GM19372 (cell line): ENCODE measurements around the gene TUBGCP5.
"Not testable (repeated sequence)": the region's sequence is repeated elsewhere in the genome, so short reads cannot be mapped to it uniquely, and the experiment has no call there.

Source experiments
- ATAC-seq: cut with Tn5 transposase; IDR thresholded peaks from one replicate; pipeline ENCODE4 v1.9.1; 2021; ENCODE audit warnings: mild to moderate bottlenecking, low read depth, moderate library complexity; ENCODE audit not compliant: unreplicated experiment

Gene TUBGCP5

DNA sequence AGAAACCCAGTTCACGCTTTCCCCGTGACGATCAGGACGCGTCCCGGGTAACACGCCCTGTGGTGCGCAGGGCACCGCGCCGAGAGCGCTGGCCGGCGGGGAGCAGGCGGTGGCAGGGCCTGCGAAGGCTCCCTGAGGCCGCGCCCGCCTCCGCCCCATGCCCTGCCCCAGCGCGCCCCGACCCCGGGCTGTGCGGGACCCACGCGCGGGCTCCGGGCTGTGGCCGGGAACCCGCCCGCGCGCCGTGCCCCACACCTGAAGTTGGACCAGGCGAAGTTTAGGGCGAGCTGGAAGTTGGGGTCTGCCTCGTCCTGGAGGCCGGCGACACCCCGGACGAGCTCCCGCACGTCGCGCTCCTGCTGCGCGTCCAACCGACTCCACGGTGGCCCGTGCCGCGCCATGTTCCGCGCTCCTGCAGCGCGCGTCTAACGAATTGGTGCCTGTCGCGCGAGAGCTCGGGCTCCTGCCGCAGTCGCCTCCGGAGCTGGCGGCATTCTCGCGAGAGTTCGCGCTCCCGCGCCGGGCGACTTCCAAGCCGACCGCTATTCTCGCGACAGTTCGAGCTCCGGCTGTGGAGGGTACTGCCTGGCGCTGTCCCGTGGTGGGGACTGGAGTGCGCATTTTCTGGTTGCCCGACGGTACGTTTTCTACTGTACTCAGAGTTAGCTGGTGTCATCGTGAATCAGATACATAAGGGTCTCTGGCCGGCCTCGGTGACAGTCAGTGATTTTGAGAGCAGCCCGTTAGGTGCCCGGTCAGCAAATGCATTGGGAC lies at the start of gene TUBGCP5:
Gene TUBGCP5 (minus strand): TSS at position 427 of the 774 bp plus-strand sequence. CDS start 26 bp downstream, at position 401.
- peak; percentile 87 for ATAC-seq

DNA sequence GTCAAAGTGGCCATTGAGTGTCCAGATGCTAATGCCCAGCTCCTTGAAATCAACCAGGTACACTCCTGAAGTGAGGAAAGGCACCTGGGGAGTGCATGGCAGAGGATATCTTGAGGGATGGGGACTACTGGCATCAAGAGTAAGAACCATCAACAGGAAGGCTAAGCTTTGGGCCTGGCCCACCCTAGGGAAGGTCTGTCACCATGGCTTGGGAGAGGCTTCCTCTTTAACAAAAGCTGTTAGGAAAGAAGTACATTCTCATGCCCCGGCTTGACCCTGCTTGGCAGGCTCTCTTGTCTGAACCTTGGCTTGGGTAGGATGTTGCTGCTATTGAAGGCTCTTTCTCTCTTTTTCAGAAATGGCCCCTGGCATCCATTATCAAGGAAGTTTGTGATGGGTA lies 43.7 kb upstream of the TUBGCP5 start:
- ATAC-seq, result no peak

DNA sequence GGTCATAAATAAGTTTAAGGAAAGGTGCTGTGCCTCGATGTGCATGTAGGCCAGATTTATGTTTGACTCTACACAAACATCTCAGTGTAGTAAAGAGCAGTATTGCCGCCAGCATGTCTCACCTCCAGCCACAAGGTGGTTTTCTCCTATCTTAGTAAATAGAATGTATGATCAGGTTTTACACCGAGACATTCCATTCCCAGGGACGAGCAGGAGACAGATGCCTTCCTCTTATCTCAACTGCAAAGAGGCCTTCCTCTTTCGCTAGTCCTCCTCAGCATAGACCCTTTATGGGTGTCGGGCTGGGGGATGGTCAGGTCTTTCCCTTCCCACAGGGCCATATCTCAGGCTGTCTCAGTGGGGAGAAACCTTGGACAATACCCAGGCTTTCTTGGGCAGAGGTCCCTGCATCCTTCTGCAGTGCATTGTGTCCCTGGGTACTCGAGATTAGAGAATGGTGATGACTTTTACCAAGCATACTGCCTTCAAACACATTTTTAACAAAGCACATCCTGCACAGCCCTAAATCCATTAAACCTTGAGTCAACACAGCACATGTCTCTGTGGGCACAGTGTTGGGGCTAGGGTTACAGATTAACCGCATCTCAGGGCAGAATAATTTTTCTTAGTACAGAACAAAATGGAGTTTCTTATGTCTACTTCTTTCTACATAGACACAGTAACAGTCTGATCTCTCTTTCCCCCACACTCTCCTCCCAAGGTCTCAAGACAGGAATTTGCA lies 42.8 kb upstream of the TUBGCP5 start:
- ATAC-seq, result not testable (repeated sequence)

- no peak for ATAC-seq
Observed at GRCh38 chr15:23081271-23081670, 41.9 kb upstream of the TUBGCP5 start.

GRCh38 chr15:23079766-23080165 lies 40.4 kb upstream of the TUBGCP5 start:
- no peak for ATAC-seq

GRCh38 chr15:23075927-23076326 lies 36.6 kb upstream of the TUBGCP5 start:
- ATAC-seq, result no peak

GRCh38 chr15:23074684-23075083 lies 35.3 kb upstream of the TUBGCP5 start:
- no peak for ATAC-seq

GRCh38 chr15:23073890-23074646 lies 34.7 kb upstream of the TUBGCP5 start:
- ATAC-seq, result no peak

- no peak for ATAC-seq
Observed at GRCh38 chr15:23072633-23073032, 33.3 kb upstream of the TUBGCP5 start.

DNA sequence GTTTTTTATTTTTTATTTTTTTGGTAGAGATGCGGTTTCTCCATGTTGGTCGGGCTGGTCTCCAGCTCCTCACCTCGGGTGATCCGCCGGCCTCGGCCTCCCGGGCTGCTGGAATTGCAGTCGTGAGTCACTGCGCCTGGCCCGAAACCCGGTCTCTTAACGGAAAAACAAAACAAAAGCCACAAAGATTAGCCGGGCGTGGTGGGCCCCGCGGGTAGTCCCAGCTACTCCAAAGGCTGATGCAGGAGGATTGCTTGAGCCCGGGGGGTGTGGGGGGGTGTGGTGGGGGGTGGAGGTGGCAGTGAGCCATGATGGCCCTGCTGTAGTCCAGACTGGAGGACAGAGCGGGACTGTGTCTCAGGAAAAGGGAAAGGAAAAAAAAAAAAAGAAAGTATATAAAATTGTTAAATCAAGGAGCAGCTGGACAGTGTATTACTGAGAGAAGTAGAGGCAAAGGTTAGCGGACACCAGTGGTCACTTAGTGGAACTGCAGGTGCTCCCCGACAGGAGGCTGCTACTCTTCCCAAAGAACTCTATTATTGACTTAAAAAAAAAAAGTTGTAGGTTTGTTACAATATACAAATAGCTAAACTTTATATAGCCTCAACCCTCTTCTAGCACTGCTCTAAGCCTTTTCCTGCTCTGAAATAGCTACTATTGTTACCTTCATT lies 30.3 kb upstream of the TUBGCP5 start:
- no peak for ATAC-seq

DNA sequence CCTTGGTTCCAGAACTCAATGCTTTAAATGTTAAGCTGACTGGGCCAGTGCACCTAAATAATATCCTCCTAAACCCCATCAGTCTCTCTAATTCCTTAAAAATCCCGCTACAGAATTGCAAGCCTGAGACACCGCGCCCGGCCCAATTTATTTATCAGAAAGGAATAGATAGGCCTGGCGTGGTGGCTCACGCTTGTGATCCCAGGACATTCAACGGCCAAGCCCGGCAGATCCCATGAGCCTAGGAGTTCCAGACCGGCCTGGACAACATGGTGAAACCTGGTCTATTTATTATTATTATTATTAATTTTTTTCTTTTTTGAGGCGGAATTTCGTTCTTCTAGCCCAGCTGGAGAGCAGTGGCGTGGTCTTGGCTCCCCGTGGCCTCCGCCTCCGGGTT lies 28.0 kb upstream of the TUBGCP5 start:
- ATAC-seq, result no peak

DNA sequence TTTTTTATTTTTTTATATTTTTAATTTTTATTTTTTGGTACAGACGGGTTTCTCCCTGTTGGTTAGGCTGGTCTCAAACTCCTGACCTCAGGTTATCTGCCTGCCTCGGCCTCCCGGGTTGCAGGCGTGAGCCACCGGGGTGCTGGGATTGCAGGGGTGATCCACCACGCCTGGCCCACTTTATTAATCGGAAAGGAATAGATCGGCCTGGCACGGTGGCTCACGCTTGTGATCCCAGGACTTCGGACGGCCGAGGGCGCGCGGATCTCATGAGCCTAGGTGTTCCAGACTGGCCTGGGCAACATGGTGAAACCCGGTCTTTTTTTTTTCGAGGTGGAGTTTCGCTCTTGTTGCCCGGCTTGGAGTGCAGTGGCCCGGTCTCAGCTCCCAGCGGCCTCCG lies 26.5 kb upstream of the TUBGCP5 start:
- no peak for ATAC-seq

DNA sequence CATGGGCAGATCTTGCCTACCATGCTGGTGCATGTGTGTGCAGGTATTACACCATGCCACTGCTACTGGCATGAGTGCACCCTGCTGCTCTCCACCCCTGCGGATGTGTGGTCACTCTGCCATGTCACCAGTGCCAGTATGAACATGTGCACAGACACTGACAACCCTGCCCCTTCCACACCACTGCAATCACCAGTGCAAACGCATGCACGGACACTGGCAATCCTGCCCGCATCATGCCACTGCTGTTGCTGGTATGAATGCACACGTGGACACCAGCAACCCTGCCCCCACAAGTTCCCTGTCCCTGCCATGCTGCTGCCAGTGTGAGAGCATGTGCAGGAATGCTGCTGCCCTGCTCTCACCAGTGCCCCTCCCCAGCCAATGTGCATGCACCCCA lies 24.8 kb upstream of the TUBGCP5 start:
- no peak for ATAC-seq

- ATAC-seq, result no peak
Observed at GRCh38 chr15:23057707-23058106, 18.3 kb upstream of the TUBGCP5 start.

DNA sequence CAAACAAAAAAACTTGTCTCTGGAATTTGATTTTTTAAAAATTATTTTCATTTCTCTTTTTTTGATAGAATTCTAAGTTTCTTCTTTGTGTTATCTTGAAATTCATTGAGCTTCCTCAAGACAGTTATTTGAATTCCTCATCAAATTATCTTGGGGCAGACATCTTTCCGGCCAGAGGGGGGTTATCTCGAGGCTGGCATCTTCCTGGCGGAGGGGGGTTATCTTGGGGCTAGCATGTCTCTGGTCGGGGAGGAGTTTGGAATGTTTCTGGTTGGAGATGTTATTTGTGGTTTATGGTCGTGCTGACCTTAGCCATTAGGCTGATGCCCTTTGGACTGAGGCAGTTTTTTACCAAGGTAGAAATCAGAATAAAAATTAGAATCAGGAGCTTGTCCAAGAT lies 15.9 kb upstream of the TUBGCP5 start:
- ATAC-seq, result no peak

DNA sequence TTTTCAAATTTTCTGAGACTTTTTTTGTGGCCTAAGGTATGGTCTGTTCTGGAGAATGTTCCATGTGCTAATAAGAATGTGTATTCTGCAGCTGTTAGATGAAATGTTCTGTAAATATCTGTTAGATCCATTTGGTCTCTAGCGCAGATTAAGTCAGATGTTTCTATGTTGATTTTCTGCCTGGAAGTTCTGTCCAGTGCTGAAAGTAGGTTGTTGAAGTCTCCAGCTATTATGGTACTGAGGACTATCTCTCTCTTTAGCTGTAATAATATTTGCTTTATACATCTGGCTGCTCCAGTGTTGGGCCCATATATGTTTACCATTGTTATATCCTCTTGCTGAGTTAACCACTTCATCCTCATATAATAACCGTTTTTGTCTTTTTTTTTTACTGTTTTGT lies 13.2 kb upstream of the TUBGCP5 start:
- no peak for ATAC-seq

DNA sequence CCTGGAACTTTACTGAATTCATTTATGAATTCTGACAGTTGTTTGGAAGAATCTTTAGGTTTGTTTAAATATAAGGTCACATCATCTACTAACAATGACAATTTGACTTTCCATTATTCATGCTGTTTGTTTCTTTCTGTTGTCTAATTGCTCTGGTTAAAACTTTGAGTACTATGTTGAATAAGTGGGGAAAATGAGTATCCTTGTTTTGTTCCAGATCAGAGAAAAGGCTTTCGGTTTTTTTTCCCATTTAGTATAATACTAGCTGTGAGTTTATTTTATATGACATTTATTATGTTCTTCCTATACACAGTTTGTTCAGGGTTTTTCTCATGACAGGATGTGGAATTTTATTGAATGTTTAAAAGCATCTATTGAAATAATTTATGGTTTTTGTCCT lies 11.3 kb upstream of the TUBGCP5 start:
- no peak for ATAC-seq

GRCh38 chr15:23049984-23050628 lies 10.7 kb upstream of the TUBGCP5 start:
- ATAC-seq, result no peak

- ATAC-seq, result not testable (repeated sequence)
Observed at GRCh38 chr15:23048572-23049282, 9.4 kb upstream of the TUBGCP5 start.

- ATAC-seq, result not testable (repeated sequence)
Observed at GRCh38 chr15:23043987-23044386, 4.6 kb upstream of the TUBGCP5 start.
